ENCODE results near the gene GLI3.

DNA sequence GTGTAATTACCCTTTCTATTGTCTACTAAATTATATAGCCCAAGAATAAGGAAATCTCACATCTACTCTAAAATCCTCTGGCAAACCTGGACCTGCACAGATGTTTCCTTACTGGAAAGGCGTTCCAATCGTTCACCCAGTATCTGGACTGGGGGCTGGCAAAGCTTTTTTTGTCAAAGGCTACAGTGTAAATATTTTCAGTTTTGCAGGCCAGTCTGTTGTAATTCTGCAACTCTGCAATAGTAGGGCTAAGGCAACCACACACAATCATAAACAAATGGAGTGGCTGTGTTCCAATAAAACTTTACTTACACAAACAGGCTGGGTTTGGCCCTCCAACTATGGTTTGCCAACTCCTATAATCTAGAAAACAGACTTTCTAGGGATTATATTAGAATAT is 56.2 kb downstream of the GLI3 start:
- TF ChIP-seq, protein P1, sequence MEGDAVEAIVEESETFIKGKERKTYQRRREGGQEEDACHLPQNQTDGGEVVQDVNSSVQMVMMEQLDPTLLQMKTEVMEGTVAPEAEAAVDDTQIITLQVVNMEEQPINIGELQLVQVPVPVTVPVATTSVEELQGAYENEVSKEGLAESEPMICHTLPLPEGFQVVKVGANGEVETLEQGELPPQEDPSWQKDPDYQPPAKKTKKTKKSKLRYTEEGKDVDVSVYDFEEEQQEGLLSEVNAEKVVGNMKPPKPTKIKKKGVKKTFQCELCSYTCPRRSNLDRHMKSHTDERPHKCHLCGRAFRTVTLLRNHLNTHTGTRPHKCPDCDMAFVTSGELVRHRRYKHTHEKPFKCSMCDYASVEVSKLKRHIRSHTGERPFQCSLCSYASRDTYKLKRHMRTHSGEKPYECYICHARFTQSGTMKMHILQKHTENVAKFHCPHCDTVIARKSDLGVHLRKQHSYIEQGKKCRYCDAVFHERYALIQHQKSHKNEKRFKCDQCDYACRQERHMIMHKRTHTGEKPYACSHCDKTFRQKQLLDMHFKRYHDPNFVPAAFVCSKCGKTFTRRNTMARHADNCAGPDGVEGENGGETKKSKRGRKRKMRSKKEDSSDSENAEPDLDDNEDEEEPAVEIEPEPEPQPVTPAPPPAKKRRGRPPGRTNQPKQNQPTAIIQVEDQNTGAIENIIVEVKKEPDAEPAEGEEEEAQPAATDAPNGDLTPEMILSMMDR (conservative IDR thresholded peaks at IDR 0.05; ENCODE audit: low read depth, low read length), result no peak
- TF ChIP-seq SMC3 (IDR thresholded peaks at IDR 0.05; ENCODE audit: low read depth, low read length) (no peak), FOS (IDR thresholded peaks at IDR 0.05; ENCODE audit: low read depth, low read length) (no peak)

Data from IMR-90 (cell line).